Adipose tissue (tissue), 3 donors: Measurements from ENCODE around the gene TRPM1. TPM values are rescaled to one million over a fixed set of nuclear protein-coding genes. Genes with fewer than 3 reads are reported as not detected.
"Not testable (repeated sequence)": the region's sequence is repeated elsewhere in the genome, so short reads cannot be mapped to it uniquely, and the experiment has no call there.

Experiments used
- H3K27ac ChIP-seq: one replicate; pipeline ENCODE4 v1.5.1; 2013; ENCODE audit warnings: low read depth, low read length
- WGBS, 3 donors: extraction: QIAGEN DNeasy Blood & Tissue Kit; methylation state at CpG; one replicate each; pipeline ENCODE4 v1.1.7; 2013; 5-methylcytosine and 5-hydroxymethylcytosine counted together
- polyA plus RNA-seq, 3 donors: library from polyadenylated mRNA; stranded (reverse); fragments of 200-250 nt; gene quantifications; one replicate each; pipeline ENCODE4 v1.2.3, GENCODE V29; 2013
- donor health status: healthy with polysubstance abuse.
- donor health status: Bipolar disorder and iron deficiency.
- donor health status: healthy.

Gene TRPM1
- polyA plus RNA-seq, 3 donors = 0.24 to 1.5 TPM; not detected in 1

- WGBS, 3 donors = 84 to 90% (median 84%) methylated on average over 18 of the region's 18 CpGs
- no peak overlapping the region for H3K27ac ChIP-seq
Observed at GRCh38 chr15:31089368-31090047, 12.0 kb downstream of the TRPM1 start.

- WGBS, 3 donors = 66 to 92% (median 92%) methylated on average over 21 of the region's 21 CpGs
- H3K27ac ChIP-seq = no peak overlapping the region
Observed at GRCh38 chr15:31088672-31089367, 12.7 kb downstream of the TRPM1 start.

- H3K27ac ChIP-seq = not testable (repeated sequence)
- WGBS, 3 donors = 88 to 91% (median 90%) methylated on average over 8 of the region's 8 CpGs
Observed at GRCh38 chr15:31088041-31088440, 13.5 kb downstream of the TRPM1 start.

GRCh38 chr15:31086344-31086743, 15.2 kb downstream of the TRPM1 start:
- WGBS, 3 donors = 91 to 93% (median 92%) methylated on average over 4 of the region's 4 CpGs

GRCh38 chr15:31085359-31085758, 16.2 kb downstream of the TRPM1 start:
- 93 to 94% (median 93%) methylated on average over 7 of the region's 7 CpGs for WGBS, 3 donors
- no peak overlapping the region for H3K27ac ChIP-seq

More at GRCh38 chr15:31086344-31086743, 15.2 kb downstream of the TRPM1 start:
- no peak overlapping the region for H3K27ac ChIP-seq

GRCh38 chr15:31084176-31084575, 17.3 kb downstream of the TRPM1 start:
- 73 to 89% (median 84%) methylated on average over 6 of the region's 6 CpGs for WGBS, 3 donors
- H3K27ac ChIP-seq = no peak overlapping the region

GRCh38 chr15:31083370-31083780, 18.1 kb downstream of the TRPM1 start:
- no peak overlapping the region for H3K27ac ChIP-seq
- WGBS, 3 donors = 21 to 54% (median 53%) methylated on average over 6 of the region's 6 CpGs

GRCh38 chr15:31082771-31083369, 18.7 kb downstream of the TRPM1 start:
- no peak overlapping the region for H3K27ac ChIP-seq
- WGBS, 3 donors = 70 to 89% (median 88%) methylated on average over 11 of the region's 11 CpGs

GRCh38 chr15:31081588-31082250, 19.8 kb downstream of the TRPM1 start:
- no peak overlapping the region for H3K27ac ChIP-seq
- WGBS, 3 donors = 73 to 83% (median 82%) methylated on average over 6 of the region's 6 CpGs

GRCh38 chr15:31081056-31081455, 20.5 kb downstream of the TRPM1 start:
- 40 to 66% (median 40%) methylated on average over 11 of the region's 11 CpGs for WGBS, 3 donors
- H3K27ac ChIP-seq = no peak overlapping the region

GRCh38 chr15:31080591-31081014, 20.9 kb downstream of the TRPM1 start:
- WGBS, 3 donors = 9 to 24% (median 17%) methylated on average over 26 of the region's 26 CpGs
- no peak overlapping the region for H3K27ac ChIP-seq

- no peak overlapping the region for H3K27ac ChIP-seq
- WGBS, 3 donors = 86 to 95% (median 88%) methylated on average over 2 of the region's 2 CpGs
Observed at GRCh38 chr15:31079519-31079918, 22.0 kb downstream of the TRPM1 start.

GRCh38 chr15:31078471-31078870, 23.1 kb downstream of the TRPM1 start:
- no peak overlapping the region for H3K27ac ChIP-seq
- 67 to 80% (median 75%) methylated on average over 8 of the region's 8 CpGs for WGBS, 3 donors

- WGBS, 3 donors = 75 to 83% (median 83%) methylated on average over 7 of the region's 7 CpGs
- H3K27ac ChIP-seq = no peak overlapping the region
Observed at GRCh38 chr15:31077941-31078340, 23.6 kb downstream of the TRPM1 start.

GRCh38 chr15:31077181-31077580, 24.3 kb downstream of the TRPM1 start:
- H3K27ac ChIP-seq = no peak overlapping the region
- 35 to 61% (median 59%) methylated on average over 4 of the region's 4 CpGs for WGBS, 3 donors

GRCh38 chr15:31074321-31074720, 27.2 kb downstream of the TRPM1 start:
- H3K27ac ChIP-seq = no peak overlapping the region

- H3K27ac ChIP-seq = no peak overlapping the region
- WGBS, 3 donors = 70 to 86% (median 71%) methylated on average over 2 of the region's 2 CpGs
Observed at GRCh38 chr15:31070867-31071266, 30.7 kb downstream of the TRPM1 start.

GRCh38 chr15:31069360-31070000, 32.0 kb downstream of the TRPM1 start:
- H3K27ac ChIP-seq = no peak overlapping the region
- 50 to 66% (median 59%) methylated on average over 6 of the region's 6 CpGs for WGBS, 3 donors
